Lung microvascular endothelial cell (primary cell): ENCODE data around the gene VWA1. TPM values are rescaled to one million over a fixed set of nuclear protein-coding genes. Genes with fewer than 3 reads are reported as not detected.
"Not testable (repeated sequence)": the region's sequence is repeated elsewhere in the genome, so short reads cannot be mapped to it uniquely, and the experiment has no call there.

ENCODE experiments used
- DNase-seq, 2 donors: peaks; one replicate each; pipeline versions ENCODE4 v3.0.0 to v3.0.0-alpha.2; 2010; ENCODE audit warnings: low read depth in 2 of 2
- total RNA-seq: library from RNA; depleted of rRNA; stranded (reverse); fragments of >200 nt; gene quantifications from 2 replicates; pipeline ENCODE4 v1.2.1, GENCODE V29; 2014

VWA1 gene
- total RNA-seq, 1 donor from 2014 or later, result 2.2 TPM

DNA sequence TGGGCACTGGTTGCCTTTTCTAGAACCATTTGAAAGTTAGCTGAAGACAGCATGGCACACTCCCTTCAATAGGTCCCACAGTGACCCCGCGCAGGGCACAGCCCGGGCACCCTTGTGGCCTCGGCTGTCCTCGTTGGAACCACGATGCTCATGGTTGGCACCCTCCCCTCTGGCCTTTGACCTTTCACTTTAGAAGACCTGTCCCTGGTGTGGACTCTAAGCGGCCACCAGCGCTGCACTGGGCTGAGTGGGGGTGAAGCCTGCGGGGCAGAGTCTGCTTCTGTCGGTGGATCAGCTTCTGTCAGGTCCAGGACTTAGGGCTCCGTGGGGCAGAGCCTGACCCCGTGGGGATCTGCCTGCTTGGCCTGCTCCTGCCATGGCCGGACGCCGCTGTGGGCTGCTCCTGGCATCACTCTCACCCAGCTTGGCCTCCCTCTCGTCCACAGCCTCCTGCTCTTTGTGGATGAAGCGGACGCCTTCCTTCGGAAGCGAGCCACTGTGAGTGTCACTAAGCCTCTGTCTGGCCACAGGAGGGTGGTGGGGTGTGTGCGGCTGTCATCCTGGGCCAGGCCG lies 21.3 kb downstream of the VWA1 start:
- not testable (repeated sequence) for DNase-seq

DNA sequence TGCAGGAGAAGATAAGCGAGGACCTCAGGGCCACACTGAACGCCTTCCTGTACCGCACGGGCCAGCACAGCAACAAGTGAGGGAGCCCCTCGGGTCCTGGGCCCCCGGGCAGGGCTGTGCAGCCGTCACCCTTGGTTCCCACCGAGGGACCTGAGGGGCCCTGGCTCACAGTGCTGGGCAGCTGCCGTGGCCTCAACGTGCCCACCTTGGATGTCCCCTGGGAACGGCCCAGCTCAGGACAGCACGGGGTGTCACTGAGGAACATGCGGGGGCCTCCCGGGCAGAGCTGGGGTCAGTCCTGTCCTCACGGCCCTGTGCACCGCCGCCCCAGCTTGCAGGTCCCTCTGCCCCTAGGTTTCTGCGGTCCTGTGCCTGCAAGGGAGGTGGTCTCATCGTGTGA lies 23.7 kb downstream of the VWA1 start:
- DNase-seq, result not testable (repeated sequence)

DNA sequence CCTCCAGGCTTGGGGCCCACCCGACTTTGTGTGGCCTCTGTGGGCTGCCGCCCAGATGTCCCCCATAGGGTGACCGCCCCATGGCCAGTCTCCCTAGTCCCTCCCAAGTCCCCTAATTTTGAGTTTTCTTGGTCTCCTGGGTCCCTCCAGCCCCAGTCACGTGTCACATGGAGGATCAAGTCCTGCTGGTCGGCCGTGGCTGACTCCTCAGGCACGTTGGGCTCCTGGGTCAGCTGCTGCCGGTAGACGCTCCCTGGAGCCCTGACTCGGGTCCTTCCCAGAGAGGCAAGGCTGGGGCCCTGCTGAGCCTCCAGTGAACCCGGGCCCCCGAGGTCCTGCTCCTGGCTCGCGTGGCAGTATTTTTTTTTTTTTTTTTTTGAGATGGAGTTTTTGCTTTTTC lies 24.2 kb downstream of the VWA1 start:
- DNase-seq, result not testable (repeated sequence)

DNA sequence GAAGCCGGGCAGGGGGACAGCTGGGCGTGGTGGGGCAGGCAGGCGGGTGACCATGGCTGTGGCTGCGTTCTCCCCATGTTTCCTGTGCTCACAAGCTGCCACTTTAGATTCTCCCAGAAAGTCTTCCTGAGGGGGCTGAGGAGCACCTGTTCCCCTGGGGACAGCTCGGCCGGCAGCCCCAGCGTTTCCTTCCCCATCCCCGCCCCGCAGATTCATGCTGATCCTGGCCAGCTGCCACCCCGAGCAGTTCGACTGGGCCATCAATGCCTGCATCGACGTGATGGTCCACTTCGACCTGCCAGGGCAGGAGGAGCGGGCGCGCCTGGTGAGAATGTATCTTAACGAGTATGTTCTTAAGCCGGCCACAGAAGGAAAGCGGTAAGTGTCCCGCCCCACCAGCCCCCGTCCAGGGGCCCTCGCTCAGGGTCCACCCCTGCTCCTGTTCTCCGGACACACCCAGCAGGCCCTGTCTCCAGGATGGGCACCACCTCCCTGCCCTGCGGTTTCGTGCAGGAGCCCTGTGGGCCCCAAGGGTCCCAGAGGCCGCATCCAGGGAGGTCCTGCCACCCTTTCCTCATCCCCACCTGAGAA lies 25.1 kb downstream of the VWA1 start:
- no peak for DNase-seq

DNA sequence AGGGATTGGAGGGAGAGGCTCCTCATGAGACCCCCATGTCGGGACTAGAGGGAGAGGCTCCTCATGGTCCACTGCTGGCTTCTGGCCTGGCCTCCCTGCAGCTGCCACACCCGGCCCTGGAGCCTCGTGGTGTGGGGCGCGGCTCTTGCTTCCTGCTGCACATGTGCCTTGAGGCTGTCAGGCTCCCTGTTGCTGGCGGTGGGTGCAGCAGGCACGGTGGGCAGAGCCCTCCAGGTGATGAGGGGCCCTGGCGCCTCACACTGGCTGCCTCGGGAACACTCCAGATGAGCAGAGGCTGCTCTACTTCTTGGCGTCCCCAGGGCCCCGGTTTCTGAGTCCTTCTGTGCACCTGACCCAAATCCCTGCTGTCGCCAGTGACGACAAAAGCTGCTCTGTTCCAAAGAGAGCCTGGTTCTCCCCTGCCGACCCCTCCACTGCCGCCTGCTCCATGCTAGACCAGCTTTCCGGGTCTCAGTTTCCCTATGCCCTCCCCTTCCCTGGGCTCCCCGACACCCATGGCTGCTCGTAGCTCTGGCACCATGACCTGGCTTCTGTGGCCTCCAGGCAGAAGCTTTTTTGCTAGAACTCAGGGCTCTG lies 26.3 kb downstream of the VWA1 start:
- DNase-seq, result no peak

DNA sequence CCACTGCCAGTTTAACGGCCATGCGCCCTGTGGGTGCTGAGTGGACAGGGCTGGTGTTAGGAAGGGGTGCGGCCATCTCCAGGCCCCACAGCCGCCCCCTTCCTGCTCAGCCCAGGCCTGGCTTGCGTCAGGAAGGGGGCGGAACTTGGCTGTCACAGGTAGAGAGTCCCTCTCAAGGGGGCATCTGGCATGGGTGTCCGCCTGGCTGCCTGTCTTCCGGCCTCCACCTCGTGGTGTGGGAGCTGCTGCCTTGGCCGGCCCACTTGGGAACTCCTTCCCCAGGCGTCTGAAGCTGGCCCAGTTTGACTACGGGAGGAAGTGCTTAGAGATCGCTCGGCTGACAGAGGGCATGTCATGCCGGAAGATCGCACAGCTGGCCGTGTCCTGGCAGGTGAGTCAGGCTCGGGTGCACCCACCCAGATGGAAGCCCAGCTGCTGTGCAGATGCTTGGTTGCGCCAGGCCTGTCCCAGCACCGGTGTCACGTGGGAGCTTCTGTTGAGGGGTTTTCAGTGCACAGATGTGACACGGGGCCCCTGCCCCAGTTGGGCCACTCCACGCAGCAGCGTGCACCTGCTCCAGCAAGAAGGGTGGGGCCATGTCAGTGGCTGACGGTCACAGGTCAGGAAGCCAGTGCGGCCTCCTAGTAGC lies 27.0 kb downstream of the VWA1 start:
- peak in 1 of 2 donors; percentile 29 for DNase-seq

DNA sequence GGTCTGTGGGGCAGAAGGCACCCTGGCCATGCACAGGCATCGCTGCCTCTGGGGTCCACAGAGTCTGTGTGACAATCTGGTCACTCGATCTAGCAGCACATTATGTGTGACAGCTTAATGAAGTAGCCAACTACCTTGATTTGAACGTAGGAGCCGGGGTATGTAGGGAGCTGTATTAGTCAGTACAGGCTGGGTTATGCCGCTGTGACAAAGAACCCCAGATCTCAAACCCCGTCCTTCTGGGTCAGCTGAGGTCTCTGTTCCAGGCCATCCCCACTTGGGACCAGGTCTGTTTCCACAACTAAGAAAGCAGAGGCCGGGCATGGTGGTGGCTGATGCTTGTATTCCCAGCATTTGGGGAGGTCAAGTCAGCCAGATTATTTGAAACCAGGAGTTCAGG lies 27.8 kb downstream of the VWA1 start:
- DNase-seq, result no peak

DNA sequence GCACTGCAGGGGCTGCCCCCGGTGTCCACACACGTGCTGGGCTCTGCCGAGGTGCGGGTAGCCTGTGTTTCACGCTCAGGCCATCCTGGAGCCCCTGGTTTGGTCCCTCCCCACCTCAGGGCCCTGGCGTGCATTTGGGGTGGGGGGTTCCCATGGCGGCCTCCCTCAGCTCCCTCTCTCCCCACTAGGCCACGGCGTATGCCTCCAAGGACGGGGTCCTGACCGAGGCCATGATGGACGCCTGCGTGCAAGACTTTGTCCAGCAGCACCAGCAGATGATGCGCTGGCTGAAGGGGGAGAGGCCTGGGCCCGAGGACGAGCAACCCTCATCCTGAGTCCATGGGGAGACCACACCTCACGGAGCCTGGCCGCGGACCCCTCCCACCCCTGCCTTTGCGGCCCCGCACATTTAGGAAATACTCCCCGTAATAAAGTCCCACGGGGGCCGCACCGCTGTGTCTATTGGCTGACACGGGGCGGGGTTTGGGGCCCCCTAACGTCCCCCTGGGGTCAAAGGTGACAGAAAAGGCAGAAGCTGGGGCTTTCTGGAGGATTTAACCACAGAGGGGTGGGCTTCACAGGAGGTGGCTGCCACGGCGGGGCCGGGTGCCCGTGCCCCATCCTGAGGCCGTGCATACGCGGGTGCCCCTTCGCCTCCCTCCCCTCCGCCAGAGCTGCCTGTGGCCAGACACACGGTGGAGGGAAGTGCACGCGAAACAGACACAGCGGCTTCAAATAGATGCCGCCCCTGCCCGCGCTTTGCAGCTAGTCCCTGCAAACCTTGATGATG lies 32.9 kb downstream of the VWA1 start:
- DNase-seq, result not testable (repeated sequence)

DNA sequence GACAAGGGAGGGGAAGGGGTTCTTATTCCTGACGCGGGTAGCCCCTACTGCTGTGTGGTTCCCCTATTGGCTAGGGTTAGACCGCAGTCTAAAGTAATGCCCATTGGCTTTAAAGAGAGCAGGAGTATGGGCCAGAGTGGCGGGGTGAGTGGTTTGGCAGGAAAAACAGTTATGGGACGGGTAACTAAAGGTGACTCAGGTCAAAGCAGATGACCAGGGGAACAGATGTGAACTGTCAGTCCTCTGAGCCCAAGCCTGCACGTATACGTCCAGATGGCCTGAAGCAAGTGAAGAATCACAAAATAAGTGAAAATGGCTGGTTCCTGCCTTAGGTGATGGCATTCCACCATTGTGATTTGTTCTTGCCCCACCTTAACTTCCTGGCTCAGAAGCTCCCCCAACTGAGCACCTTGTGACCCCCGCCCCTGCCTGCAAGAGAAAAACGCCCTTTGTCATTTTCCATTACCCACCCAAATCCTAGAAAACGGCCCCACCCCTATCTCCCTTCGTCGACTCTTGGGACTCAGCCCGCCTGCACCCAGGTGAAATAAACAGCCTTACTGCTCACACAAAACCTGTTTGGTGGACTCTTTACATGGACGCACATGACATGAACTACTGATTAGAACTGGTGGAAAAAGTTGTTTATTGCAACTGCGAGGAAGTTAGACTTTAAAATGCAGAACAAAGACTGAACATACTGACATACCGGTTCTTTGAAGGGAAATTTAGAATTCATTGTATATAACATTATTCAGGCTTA lies 35.3 kb downstream of the VWA1 start:
- DNase-seq, result no peak

DNA sequence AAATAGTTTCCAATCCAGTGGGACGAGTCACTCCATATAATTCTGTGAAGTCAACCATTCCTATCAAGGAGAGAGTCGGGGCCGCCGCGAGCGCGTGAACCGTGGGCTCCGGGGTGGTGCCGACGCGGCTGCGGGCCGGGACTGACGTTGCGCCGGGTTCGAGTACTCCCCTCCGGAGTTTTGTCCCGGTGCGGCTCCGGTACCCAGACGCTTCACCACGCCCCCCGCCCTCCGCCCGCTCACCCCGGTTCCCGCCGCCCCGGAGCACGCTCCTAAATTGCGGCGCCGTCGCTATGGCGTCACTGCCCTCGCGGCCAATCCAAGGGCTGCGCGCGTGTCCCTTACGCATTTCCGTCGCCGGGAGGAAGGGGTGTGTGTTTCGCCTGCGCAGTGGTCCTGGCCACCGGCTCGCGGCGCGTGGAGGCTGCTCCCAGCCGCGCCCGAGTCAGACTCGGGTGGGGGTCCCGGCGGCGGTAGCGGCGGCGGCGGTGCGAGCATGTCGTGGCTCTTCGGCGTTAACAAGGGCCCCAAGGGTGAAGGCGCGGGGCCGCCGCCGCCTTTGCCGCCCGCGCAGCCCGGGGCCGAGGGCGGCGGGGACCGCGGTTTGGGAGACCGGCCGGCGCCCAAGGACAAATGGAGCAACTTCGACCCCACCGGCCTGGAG lies 36.0 kb downstream of the VWA1 start, which contains the start of gene ATAD3B:
Gene ATAD3B, plus strand, starts transcription at position 377 of the 664 bp plus-strand sequence. Its CDS starts 120 bp downstream, at position 497.
- peak; percentile 95 to 96 for DNase-seq

DNA sequence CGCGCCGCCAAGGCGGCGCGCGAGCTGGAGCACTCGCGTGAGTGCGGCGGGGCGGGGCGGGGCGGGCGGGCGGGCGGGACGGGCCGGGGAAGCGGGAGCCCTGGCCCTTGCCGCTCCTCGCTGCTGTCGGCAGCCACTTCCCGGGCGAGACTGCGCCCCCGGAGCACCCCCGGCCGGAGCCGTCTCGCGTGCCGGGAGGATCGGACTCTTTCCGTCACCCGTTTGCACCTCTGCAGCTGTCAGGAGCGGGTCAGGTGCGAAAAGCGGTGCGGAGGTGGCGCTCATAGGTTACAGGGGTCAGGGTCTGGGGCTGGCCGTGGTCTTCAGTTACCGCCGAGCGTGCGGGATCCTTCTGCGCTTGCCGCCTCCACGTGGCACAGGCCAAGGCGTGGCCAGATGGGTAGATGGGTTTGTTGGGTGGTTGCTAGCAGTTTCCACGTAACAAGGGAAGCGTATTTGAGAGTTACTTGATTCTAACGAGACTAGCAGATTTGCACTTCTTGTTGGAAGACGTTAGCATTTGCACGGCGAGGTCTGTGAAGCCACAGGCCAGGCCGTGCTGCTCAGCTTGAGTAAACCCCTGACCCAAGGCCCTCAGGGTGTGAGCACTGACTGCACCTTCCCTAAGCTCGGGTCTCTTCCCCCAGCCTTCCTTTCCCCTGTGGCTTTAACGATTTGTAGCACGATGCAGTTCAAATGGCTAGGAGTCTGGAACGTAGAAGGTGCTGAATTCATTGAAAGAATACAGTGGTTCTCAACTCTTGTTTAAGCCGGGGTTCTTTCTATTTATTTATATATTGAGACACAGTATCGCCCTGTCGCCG lies 36.8 kb downstream of the VWA1 start:
- DNase-seq, result peak in 1 of 2 donors; percentile 5

DNA sequence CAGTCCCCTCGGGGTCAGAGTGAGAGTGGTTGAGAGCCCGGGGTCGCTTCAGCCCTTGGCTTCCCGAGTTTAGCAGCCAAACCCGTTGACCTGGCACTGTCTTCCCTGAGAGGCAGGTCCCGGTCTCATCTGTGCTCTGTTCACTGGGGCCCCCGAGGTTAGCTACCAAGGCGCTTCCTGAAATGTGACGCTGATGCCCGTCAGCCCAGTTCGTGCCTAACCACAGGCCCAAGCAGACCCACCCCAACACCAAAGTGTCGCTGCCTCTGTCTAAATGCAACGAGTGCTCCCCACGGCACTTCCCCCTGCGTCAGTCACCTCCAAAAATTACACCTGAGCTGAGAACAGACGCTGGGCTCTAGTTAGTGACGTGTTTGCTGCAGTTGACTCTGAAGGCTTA lies 40.5 kb downstream of the VWA1 start:
- not testable (repeated sequence) for DNase-seq

DNA sequence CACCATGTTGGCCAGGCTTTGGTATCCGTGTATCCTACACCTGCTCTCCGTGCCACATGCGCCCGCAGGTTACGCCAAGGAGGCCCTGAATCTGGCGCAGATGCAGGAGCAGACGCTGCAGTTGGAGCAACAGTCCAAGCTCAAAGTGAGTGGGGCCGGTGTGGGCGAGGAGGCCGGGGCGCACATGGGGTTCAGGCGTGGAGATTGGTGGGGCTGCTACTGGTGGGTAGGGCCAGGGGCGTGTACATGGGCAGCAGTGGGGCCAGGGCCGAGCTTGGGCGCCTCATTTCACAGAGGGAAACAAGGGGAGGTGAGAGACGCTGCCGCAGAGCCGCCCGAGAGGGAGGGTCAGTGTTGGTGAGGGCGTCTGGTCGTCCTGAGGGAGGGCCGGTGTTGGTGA lies 41.7 kb downstream of the VWA1 start:
- no peak for DNase-seq

DNA sequence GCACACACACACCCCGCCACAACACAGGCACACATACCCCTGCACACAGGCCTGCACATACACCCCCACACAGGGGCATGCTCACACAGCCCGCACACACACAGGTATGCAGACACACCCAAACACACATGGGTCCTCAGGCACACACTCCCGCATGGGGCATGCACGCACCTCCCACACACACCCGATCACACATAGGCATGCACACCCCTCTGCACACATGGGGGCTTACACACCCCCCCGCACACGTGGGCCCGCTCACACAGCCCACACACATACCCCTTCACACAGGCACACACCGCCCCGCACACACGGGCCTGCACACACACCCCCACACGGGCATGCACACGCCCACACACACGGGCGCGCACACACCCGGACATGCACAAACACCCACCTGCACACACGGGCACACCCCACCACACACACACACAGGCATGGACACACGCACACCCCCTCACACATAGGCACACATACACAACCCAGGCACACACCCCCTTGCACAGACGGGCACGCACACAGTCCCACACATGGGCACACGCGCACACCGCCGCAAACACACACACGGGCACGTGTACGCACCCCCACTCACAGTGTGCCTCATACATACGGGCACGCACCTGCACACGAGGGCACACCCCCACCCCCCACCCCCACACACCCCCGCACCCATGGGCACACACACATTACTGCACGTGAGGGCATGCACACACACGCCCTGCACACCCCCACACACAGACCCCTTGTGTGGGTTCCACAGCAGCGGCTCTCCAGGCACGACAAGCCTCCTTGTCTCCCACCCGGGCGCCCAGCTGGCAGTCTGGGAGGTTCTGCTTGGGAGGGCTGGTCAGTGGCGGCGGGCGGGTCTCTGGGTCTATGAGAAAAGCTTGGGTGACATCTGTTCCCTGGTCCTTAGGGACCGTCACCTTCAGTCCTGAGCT lies 44.3 kb downstream of the VWA1 start:
- no peak for DNase-seq

DNA sequence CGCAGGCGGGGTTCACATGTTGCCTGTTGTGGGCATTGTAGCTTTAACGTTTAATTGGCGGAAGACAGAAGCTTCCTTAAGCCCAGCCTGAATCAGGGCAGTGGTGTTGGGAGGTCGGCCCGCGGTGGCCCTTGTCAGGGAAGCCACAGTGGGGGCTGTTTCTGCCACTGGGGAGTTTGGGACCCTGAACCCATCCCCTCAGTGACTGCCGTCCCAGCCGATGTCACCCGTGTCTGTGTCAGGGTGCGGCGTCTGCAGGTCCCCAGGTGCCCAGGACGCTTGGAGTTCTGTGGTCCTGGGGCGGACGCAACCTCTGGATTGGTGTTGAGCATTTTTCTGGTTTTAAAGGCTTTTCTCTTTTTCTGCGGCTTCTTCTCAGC lies 45.0 kb downstream of the VWA1 start:
- DNase-seq, result not testable (repeated sequence)

DNA sequence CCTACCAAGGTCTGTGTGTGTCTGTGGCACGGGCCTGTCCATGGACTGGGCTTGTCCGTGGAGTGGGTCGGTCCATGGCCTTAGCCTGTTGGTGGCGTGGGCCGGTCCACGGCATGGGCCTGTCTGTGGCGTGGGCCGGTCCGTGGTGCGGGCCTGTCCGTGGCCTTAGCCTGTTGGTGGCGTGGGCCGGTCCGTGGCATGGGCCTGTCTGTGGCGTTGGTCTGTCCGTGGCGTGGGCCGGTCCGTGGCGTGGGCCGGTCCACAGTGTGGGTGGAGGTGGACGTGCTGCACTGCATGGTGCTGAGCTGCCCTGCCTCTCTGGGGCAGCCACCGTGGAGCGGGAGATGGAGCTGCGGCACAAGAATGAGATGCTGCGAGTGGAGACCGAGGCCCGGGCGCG lies 46.3 kb downstream of the VWA1 start:
- DNase-seq, result not testable (repeated sequence)

DNA sequence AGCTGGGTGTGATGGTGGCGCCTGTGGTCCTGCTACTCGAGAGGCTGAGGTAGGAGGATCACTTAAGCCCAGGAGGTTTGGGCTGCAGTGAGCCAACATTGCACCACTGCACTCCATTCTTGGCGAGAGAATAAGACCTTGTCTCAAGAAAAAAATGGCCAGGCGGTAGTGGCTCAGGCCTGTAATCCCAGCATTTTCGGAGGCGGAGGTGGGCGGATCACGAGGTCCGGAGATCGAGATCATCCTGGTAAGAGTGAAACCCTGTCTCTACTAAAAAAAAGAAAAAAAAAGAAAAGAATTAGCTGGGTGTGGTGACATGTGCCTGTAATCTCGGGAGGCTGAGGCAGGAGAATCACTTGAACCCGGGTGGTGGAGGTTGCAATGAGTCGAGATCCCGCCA lies 47.4 kb downstream of the VWA1 start:
- no peak for DNase-seq

DNA sequence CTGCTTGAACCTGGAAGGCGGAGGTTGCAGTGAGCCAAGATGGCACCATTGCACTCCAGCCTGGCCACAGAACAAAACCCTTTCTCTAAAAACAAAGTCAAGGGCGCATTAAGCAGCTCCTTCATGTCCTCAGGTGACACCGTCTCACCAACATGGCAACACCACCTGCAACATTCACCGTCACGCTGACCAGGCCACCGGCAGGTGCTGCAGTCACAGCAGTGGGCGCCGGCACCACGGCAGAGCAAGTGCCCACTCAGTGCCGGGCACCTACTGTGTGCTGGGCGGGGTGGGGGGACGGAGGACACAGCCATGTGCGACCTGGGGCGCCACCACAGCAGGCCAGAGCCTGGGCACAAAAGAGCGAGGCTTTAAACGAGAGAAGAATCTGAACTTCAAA lies 48.2 kb downstream of the VWA1 start:
- DNase-seq, result no peak
